MCF 10A (cell line): Measurements from ENCODE around the gene RBM18. TPM values are rescaled to one million over a fixed set of nuclear protein-coding genes. Genes with fewer than 3 reads are reported as not detected.

ENCODE experiments used
- BruUV-seq: library from RNA; stranded (reverse); fragments of 400-500 nt; replicated peaks from 2 replicates; lab custom pipeline; 2021; lab: Mats Ljungman, UMichigan
- CTCF ChIA-PET: fragments of 300-600 bp; sonication (Branson Sonifier 250); formaldehyde crosslinking; extraction: SDS; loops from one replicate; lab custom pipeline; 2021; ENCODE audit warnings: antibody characterized with exemption, inconsistent platforms; lab: Yijun Ruan, JAX
- POLR2A ChIA-PET: fragments of 300-600, 350-650 bp; sonication (Branson Sonifier 250); formaldehyde crosslinking; extraction: SDS; loops from one replicate; lab custom pipeline; 2020; ENCODE audit warnings: antibody characterized with exemption, inconsistent platforms; lab: Yijun Ruan, JAX
- DNase-seq: peaks from one replicate; pipeline ENCODE4 v3.0.0-alpha.2; 2018; ENCODE audit not compliant: unreplicated experiment
- H3K27ac Mint-ChIP-seq: one replicate; pipeline ENCODE4 v1.8.0; 2022; ENCODE audit warnings: mild to moderate bottlenecking, low read depth, mixed read lengths; ENCODE audit not compliant: unreplicated experiment
- H3K27me3 Mint-ChIP-seq: one replicate; pipeline ENCODE4 v1.8.0; 2022; ENCODE audit warnings: mixed read lengths; ENCODE audit not compliant: insufficient read depth, unreplicated experiment
- H3K36me3 Mint-ChIP-seq: one replicate; pipeline ENCODE4 v1.8.0; 2022; ENCODE audit warnings: mild to moderate bottlenecking, moderate library complexity, mixed read lengths; ENCODE audit not compliant: insufficient read depth, unreplicated experiment
- H3K4me1 Mint-ChIP-seq: one replicate; pipeline ENCODE4 v1.8.0; 2022; ENCODE audit warnings: mixed read lengths; ENCODE audit not compliant: insufficient read depth, unreplicated experiment
- H3K4me3 Mint-ChIP-seq: one replicate; pipeline ENCODE4 v1.8.0; 2022; ENCODE audit warnings: mild to moderate bottlenecking, moderate library complexity, mixed read lengths; ENCODE audit not compliant: unreplicated experiment
- H3K9me3 Mint-ChIP-seq: one replicate; pipeline ENCODE4 v1.8.0; 2022; ENCODE audit warnings: mixed read lengths; ENCODE audit not compliant: unreplicated experiment
- intact Hi-C: fragments of 100-400 bp; cut with micrococcal nuclease; formaldehyde crosslinking; loops from 2 replicates; pipeline ENCODE4 v1.14.1; 2022
- total RNA-seq: library from RNA; stranded (reverse); gene quantifications from 2 replicates; pipeline ENCODE4 v1.2.3, GENCODE V29; 2022
- TF ChIP-seq, protein P1 (sequence below): fragments of 200-600 bp; IDR thresholded peaks from one replicate; pipeline ENCODE4 v1.8.0; 2022; ENCODE audit warnings: antibody characterized with exemption, mild to moderate bottlenecking; ENCODE audit not compliant: unreplicated experiment

RBM18 gene
- total RNA-seq, 1 experiment from 2014 or later: 44.4 TPM

DNA sequence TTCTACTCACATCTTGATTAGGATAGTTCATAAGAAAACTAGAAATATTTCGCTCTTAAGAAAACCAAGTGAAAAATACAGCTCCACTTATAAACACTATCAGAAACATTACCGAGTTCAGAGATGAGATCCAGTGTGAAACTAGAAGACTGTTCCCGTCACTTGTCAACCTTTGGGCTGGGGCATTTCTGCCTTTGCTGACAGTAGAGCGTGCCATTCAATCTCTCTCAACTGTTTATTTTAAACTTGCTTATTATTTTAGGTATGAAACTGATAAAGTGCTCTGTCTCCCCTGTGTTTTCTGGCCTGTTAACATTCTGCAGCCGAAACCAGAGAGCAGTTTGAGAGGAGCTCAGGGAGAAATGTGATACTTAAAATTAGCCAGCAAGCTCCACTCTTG lies 16.7 kb upstream of the RBM18 start:
- no peak overlapping the region for H3K27ac Mint-ChIP-seq
- POLR2A ChIA-PET: interaction anchor here (0.5 to 1.4 kb wide), 4 partner anchors 12 to 543 kb away, joined by 3 to 6 read pairs (median 3); partner anchors contain the start of genes MRRF and RBM18
- intact Hi-C loops: no loop called here

DNA sequence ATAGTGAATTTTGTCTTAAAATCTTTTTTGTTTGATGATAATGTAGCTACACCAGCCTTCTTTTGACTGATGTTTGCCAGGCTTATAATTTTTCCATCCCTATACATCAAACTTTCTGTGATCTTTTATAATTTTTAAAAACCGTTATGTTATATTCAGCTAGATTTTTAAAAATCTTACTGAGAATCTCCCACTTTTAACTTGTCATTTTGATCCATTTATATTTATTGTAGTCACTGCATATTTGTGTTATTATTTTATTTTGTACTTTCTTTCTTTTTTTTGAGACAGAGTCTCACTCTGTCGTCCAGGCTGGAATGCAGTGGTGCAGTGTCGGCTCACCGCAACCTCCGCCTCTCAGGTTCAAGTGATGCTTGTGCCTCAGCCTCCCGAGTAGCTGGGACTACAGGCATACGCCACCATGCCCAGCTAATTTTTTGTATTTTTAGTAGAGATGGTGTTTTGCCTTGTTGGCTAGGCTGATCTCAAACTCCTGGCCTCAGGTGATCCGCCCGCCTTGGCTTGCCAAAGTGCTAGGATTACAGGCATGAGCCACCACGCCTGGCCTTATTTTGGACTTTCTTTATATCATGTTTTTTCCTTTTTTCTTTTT lies 12.8 kb upstream of the RBM18 start:
- no peaks in the 10 kb centered on the region for H3K4me1 Mint-ChIP-seq
- POLR2A ChIA-PET: interaction anchor here (0.7 to 2.2 kb wide), 3 partner anchors 12 to 557 kb away, joined by 3 to 16 read pairs (median 3); partner anchors contain the start of genes MRRF and RBM18

More for the DNA sequence above, 16.7 kb upstream of the RBM18 start:
- CTCF ChIA-PET: interaction anchor here (0.6 to 1.8 kb wide), 5 partner anchors 9 to 1801 kb away, joined by 3 to 7 read pairs (median 3); no protein-coding TSS in a partner anchor
- Mint-ChIP-seq H3K27me3 (no peaks in the 10 kb centered on the region), H3K4me3 (no peak overlapping the region), H3K36me3 (peaks cover 89% of the 10 kb centered on the region), H3K4me1 (no peaks in the 10 kb centered on the region), H3K9me3 (no peaks in the 10 kb centered on the region)
- no peak for DNase-seq
- BruUV-seq: no TSS peak
- TF ChIP-seq, protein P1, sequence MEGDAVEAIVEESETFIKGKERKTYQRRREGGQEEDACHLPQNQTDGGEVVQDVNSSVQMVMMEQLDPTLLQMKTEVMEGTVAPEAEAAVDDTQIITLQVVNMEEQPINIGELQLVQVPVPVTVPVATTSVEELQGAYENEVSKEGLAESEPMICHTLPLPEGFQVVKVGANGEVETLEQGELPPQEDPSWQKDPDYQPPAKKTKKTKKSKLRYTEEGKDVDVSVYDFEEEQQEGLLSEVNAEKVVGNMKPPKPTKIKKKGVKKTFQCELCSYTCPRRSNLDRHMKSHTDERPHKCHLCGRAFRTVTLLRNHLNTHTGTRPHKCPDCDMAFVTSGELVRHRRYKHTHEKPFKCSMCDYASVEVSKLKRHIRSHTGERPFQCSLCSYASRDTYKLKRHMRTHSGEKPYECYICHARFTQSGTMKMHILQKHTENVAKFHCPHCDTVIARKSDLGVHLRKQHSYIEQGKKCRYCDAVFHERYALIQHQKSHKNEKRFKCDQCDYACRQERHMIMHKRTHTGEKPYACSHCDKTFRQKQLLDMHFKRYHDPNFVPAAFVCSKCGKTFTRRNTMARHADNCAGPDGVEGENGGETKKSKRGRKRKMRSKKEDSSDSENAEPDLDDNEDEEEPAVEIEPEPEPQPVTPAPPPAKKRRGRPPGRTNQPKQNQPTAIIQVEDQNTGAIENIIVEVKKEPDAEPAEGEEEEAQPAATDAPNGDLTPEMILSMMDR: no peak

DNA sequence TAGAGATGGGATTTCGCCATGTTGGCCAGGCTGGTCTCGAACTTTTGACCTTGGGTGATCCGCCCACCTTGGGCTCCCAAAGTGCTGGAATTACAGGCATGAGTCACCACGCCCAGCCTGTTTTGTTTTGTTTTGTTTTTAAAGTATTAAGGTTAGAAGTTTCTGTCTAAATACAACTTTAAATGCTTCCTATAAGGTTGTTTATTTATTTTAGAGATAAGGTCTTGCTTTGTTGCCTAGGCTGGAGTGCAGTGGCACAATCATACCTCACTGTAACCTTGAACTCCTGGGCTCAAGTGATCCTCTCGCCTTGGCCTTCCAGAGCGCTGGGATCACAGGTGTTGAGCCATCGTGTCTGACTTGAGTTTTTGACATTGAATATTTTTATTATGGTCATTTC lies 11.5 kb upstream of the RBM18 start:
- Mint-ChIP-seq H3K27me3 (no peaks in the 10 kb centered on the region), H3K9me3 (peaks cover 15% of the 10 kb centered on the region), H3K36me3 (peaks cover 90% of the 10 kb centered on the region), H3K4me3 (no peak overlapping the region), H3K27ac (no peak overlapping the region), H3K4me1 (peaks cover 1% of the 10 kb centered on the region)
- TF ChIP-seq, protein P1: no peak
- no TSS peak for BruUV-seq
- intact Hi-C loops: no loop called here
- POLR2A ChIA-PET: interaction anchor here (0.7 to 2.2 kb wide), 2 partner anchors 11 to 35 kb away, joined by 3 to 16 read pairs; partner anchors contain the start of genes MRRF and RBM18
- CTCF ChIA-PET: interaction anchor here (0.6 to 0.9 kb wide), 2 partner anchors 10 to 27 kb away, joined by 3 to 5 read pairs; no protein-coding TSS in a partner anchor
- no peak for DNase-seq

More for the DNA sequence above, 12.8 kb upstream of the RBM18 start:
- CTCF ChIA-PET: interaction anchor here (0.9 to 1.2 kb wide), 2 partner anchors 10 to 153 kb away, joined by 4 to 5 read pairs; no protein-coding TSS in a partner anchor
- Mint-ChIP-seq H3K9me3 (peaks cover 15% of the 10 kb centered on the region), H3K27me3 (no peaks in the 10 kb centered on the region), H3K27ac (no peak overlapping the region), H3K36me3 (peaks cover 92% of the 10 kb centered on the region), H3K4me3 (no peak overlapping the region)
- TF ChIP-seq, protein P1: no peak
- DNase-seq: no peak
- intact Hi-C loops: no loop called here
- no TSS peak for BruUV-seq

DNA sequence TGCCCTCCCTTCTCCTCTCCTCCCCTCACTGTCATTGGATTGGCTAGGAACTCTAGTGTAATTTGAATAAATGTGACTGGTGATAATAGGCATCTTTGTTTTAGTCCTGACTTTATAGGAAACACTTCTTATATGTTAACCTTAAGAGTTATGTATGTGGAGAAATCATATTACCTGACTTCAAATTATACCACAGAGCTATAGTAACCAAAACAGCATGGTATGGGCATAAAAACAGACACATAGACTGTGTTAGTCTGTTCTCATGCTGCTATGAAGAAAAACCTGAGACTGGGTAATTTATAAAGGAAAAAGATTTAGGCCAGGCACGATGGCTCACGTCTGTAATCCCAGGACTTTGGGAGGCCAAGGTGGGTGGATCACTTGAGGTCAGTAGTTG lies 9.4 kb upstream of the RBM18 start:
- intact Hi-C loops: no loop called here
- Mint-ChIP-seq H3K36me3 (peaks cover 72% of the 10 kb centered on the region), H3K27ac (no peak overlapping the region), H3K4me3 (no peak overlapping the region), H3K27me3 (no peaks in the 10 kb centered on the region), H3K9me3 (peaks cover 15% of the 10 kb centered on the region), H3K4me1 (peaks cover 6% of the 10 kb centered on the region)
- no peak for DNase-seq
- ChIA-PET CTCF (no interaction called here), POLR2A (interaction anchor here (0.7 to 2.3 kb wide), 2 partner anchors 9 to 52 kb away, joined by 4 to 17 read pairs; partner anchors contain the start of genes MRRF and RBM18)
- TF ChIP-seq, protein P1: no peak
- no TSS peak for BruUV-seq
